ENCODE data around the gene FOXO6. TPM values are rescaled to one million over a fixed set of nuclear protein-coding genes. Genes with fewer than 3 reads are reported as not detected.

The FOXO6 gene
- total and polyA plus RNA-seq, 10 of the 15 experiments (the other 5 are each of a cell fraction or from before 2014, with no cell fraction given): 0.37 TPM; not detected in 9

DNA sequence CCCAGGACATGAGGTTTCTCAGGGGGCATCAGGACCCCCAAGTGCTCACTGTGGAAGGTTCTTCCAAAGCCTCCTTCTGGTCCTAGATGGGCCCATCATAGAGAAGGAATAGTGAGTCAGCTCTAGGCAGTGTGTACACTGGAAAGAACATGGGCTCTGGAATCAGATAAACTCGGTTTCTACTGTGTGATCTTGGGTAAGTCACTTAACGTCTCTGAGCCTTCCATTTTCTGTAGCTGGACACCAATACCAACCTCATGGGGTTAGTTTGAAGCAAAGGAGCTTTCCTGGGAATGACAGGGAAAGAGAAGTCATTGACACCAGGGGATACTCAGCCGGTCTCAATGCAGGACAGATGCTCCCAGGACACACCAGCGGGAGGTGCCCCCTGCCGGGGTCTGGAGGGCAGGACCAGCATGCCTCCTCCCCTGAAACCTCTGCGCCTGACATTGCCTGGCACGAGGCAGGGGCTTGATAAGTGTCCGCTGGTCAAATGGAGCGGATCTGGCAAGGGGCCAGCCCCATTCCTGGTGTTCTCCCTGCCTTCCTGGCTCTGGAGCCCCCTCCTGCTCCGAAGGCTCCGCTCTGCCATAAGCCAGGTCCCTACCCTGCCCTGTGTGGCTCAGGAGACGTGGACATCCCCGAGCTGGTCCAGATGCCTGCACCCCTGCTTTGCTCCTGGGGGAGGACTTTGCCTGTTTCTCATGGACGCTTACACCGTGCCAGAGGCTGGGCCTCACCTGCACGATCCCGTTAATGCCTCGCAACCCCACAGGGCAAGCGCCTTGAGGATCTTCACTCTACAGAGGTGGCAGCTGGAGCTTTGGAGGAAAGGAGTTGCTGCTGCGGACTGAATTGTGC lies 70.5 kb downstream of the FOXO6 start:
- no peak overlapping the region for H2AFZ ChIP-seq (ENCODE audit: control insufficient read depth, low read depth, low read length)

More for the DNA sequence above, 70.5 kb downstream of the FOXO6 start:
- H3K4me2 ChIP-seq (ENCODE audit: control insufficient read depth, insufficient read depth): no peak overlapping the region
- H3K27me3 ChIP-seq (replicated peaks in 1 of 2; ENCODE audit: control insufficient read depth in 2 of 2, insufficient read depth in 2 of 2, low read length in 1 of 2): peaks cover 3 to 7% of the 10 kb centered on the region in 2 experiments; a peak in 3 of 4 replicates
- SMC1A ChIA-PET (ENCODE audit: uncharacterized antibody, unreplicated experiment): interaction anchor here (0.9 to 2.4 kb wide), 6 partner anchors 14 to 345 kb away, joined by 3 to 11 read pairs (median 4); no protein-coding TSS in a partner anchor
- no peaks in the 10 kb centered on the region for H3K9me3 ChIP-seq (replicated peaks; ENCODE audit: control insufficient read depth, insufficient read depth, low read length)
- intact Hi-C loops (cut with micrococcal nuclease; ENCODE audit: unreplicated experiment) (loop anchor here (2.0 to 5.0 kb wide), 2 partner anchors 149 to 163 kb away; no protein-coding TSS in a partner anchor), in situ Hi-C loops (cut with MboI) (loop anchor here (5.0 kb wide), 1 partner anchor 164 kb away; no protein-coding TSS in a partner anchor)
- DNase-seq (ENCODE audit: low read depth, low spot score) (no peak), ATAC-seq (no peak), FAIRE-seq (no peak)
- no peak overlapping the region for H3K9ac ChIP-seq (ENCODE audit: control insufficient read depth, insufficient read depth, low read length)
- CTCF ChIA-PET: interaction anchor here (0.8 to 4.6 kb wide), 15 partner anchors 11 to 434 kb away, joined by 3 to 30 read pairs (median 7); no protein-coding TSS in a partner anchor
- RAD21 ChIA-PET (ENCODE audit: unreplicated experiment): interaction anchor here (0.5 to 4.0 kb wide), 9 partner anchors 8 to 256 kb away, joined by 3 to 18 read pairs (median 5); no protein-coding TSS in a partner anchor
- WGBS (ENCODE audit: insufficient coverage, insufficient replicate concordance, low lambda C conversion rate, missing lambda C conversion rate): 31% methylated on average over 20 of the region's 20 CpGs
- no peaks in the 10 kb centered on the region for H4K20me1 ChIP-seq (ENCODE audit: control insufficient read depth, insufficient read depth)
- no peak overlapping the region for H3K27ac ChIP-seq (ENCODE audit: control insufficient read depth, insufficient read depth)
- H3K36me3 ChIP-seq (ENCODE audit: control insufficient read depth in 2 of 2, insufficient read depth in 2 of 2, low read length in 1 of 2): no peaks in the 10 kb centered on the region
- no peaks in the 10 kb centered on the region for H3K4me1 ChIP-seq (ENCODE audit: control insufficient read depth, insufficient read depth, low read length)
- H3K4me3 ChIP-seq: no peak overlapping the region
- no TSS peak for BruUV-seq (replicated peaks)
- POLR2A ChIA-PET: interaction anchor here (0.6 kb wide), 1 partner anchor 437 kb away, joined by 4 read pairs; no protein-coding TSS in a partner anchor
- TF ChIP-seq ZNF217 (IDR thresholded peaks at IDR 0.05): no peak
- TF ChIP-seq TARDBP (IDR thresholded peaks at IDR 0.05; ENCODE audit: borderline replicate concordance): no peak
- TF ChIP-seq ZBED1 (IDR thresholded peaks at IDR 0.05; ENCODE audit: borderline replicate concordance): no peak
- no peak for TF ChIP-seq WRNIP1 (IDR thresholded peaks at IDR 0.05; ENCODE audit: borderline replicate concordance, low read depth, low read length)
- TF ChIP-seq CREM (IDR thresholded peaks at IDR 0.05; ENCODE audit: low read depth): no peak
- TF ChIP-seq, protein P1, sequence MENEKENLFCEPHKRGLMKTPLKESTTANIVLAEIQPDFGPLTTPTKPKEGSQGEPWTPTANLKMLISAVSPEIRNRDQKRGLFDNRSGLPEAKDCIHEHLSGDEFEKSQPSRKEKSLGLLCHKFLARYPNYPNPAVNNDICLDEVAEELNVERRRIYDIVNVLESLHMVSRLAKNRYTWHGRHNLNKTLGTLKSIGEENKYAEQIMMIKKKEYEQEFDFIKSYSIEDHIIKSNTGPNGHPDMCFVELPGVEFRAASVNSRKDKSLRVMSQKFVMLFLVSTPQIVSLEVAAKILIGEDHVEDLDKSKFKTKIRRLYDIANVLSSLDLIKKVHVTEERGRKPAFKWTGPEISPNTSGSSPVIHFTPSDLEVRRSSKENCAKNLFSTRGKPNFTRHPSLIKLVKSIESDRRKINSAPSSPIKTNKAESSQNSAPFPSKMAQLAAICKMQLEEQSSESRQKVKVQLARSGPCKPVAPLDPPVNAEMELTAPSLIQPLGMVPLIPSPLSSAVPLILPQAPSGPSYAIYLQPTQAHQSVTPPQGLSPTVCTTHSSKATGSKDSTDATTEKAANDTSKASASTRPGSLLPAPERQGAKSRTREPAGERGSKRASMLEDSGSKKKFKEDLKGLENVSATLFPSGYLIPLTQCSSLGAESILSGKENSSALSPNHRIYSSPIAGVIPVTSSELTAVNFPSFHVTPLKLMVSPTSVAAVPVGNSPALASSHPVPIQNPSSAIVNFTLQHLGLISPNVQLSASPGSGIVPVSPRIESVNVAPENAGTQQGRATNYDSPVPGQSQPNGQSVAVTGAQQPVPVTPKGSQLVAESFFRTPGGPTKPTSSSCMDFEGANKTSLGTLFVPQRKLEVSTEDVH (IDR thresholded peaks at IDR 0.05; ENCODE audit: low read depth, partially characterized antibody): no peak
- no peak for TF ChIP-seq YY1 (IDR thresholded peaks at IDR 0.05; ENCODE audit: low read depth, low read length)
- TF ChIP-seq MEF2B (IDR thresholded peaks at IDR 0.05; ENCODE audit: partially characterized antibody, poor library complexity, severe bottlenecking): no peak
- TF ChIP-seq, protein P2, sequence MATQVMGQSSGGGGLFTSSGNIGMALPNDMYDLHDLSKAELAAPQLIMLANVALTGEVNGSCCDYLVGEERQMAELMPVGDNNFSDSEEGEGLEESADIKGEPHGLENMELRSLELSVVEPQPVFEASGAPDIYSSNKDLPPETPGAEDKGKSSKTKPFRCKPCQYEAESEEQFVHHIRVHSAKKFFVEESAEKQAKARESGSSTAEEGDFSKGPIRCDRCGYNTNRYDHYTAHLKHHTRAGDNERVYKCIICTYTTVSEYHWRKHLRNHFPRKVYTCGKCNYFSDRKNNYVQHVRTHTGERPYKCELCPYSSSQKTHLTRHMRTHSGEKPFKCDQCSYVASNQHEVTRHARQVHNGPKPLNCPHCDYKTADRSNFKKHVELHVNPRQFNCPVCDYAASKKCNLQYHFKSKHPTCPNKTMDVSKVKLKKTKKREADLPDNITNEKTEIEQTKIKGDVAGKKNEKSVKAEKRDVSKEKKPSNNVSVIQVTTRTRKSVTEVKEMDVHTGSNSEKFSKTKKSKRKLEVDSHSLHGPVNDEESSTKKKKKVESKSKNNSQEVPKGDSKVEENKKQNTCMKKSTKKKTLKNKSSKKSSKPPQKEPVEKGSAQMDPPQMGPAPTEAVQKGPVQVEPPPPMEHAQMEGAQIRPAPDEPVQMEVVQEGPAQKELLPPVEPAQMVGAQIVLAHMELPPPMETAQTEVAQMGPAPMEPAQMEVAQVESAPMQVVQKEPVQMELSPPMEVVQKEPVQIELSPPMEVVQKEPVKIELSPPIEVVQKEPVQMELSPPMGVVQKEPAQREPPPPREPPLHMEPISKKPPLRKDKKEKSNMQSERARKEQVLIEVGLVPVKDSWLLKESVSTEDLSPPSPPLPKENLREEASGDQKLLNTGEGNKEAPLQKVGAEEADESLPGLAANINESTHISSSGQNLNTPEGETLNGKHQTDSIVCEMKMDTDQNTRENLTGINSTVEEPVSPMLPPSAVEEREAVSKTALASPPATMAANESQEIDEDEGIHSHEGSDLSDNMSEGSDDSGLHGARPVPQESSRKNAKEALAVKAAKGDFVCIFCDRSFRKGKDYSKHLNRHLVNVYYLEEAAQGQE (IDR thresholded peaks at IDR 0.05; ENCODE audit: low read depth, low read length): no peak
- no peak for TF ChIP-seq MTA3 (IDR thresholded peaks at IDR 0.05; ENCODE audit: borderline replicate concordance, low read length)
- TF ChIP-seq, protein P3, sequence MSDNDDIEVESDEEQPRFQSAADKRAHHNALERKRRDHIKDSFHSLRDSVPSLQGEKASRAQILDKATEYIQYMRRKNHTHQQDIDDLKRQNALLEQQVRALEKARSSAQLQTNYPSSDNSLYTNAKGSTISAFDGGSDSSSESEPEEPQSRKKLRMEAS (IDR thresholded peaks at IDR 0.05; ENCODE audit: low read depth, low read length): no peak
- TF ChIP-seq PAX8 (IDR thresholded peaks at IDR 0.05): no peak
- no peak for TF ChIP-seq HDGF (IDR thresholded peaks at IDR 0.05)
- no peak for TF ChIP-seq NFXL1 (IDR thresholded peaks at IDR 0.05; ENCODE audit: borderline replicate concordance)
- no peak for TF ChIP-seq SMAD5 (IDR thresholded peaks at IDR 0.05; ENCODE audit: low read depth)
- TF ChIP-seq JUND (IDR thresholded peaks at IDR 0.05; ENCODE audit: low read depth, low read length): no peak
- no peaks in the 10 kb centered on the region for H3K79me2 ChIP-seq (ENCODE audit: control insufficient read depth, insufficient read depth, low read length)
